Measurements from ENCODE around the gene HM13. TPM values are rescaled to one million over a fixed set of nuclear protein-coding genes. Genes with fewer than 3 reads are reported as not detected.
"Not testable (repeated sequence)": the region's sequence is repeated elsewhere in the genome, so short reads cannot be mapped to it uniquely, and the experiment has no call there.

Gene HM13
- total and polyA plus RNA-seq, 9 donors = 30.2 to 158 (median 97.3) TPM

DNA sequence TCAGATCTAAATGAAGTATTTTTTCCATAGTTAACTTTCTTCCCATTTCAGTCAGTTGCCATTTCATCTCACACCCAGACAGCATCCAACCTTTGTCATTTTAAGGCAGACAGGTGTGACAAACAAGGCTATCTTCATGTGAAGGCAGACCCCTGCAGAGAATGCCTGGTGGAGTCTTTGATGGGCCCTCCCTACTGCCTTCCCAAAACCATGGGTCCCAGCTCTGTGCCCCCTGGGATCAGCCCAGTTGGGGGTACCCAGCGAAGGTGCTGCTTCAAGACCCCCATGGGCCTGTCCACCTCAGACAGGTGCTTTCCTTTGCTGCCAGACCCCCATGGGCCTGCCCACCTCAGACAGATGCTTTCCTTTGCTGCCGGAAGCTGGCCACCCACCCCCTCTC, 62.5 kb downstream of the HM13 start:
- H3K4me1 ChIP-seq (ENCODE audit: insufficient read depth) = peaks cover 1% of the 10 kb centered on the region
- 95% methylated on average over 2 of the region's 2 CpGs for WGBS, 3 donors
- H3K36me3 ChIP-seq = no peaks in the 10 kb centered on the region
- intact Hi-C loops (cut with DNase I) = no loop called here
- H3K27me3 ChIP-seq = no peaks in the 10 kb centered on the region
- no peak overlapping the region for H3K27ac ChIP-seq
- no peaks in the 10 kb centered on the region for H3K9me3 ChIP-seq
- H3K4me3 ChIP-seq = no peak overlapping the region
- TF ChIP-seq EP300 (IDR thresholded peaks at IDR 0.05) = no peak
- no peak for TF ChIP-seq POLR2A (IDR thresholded peaks at IDR 0.05)
- TF ChIP-seq, protein P1, sequence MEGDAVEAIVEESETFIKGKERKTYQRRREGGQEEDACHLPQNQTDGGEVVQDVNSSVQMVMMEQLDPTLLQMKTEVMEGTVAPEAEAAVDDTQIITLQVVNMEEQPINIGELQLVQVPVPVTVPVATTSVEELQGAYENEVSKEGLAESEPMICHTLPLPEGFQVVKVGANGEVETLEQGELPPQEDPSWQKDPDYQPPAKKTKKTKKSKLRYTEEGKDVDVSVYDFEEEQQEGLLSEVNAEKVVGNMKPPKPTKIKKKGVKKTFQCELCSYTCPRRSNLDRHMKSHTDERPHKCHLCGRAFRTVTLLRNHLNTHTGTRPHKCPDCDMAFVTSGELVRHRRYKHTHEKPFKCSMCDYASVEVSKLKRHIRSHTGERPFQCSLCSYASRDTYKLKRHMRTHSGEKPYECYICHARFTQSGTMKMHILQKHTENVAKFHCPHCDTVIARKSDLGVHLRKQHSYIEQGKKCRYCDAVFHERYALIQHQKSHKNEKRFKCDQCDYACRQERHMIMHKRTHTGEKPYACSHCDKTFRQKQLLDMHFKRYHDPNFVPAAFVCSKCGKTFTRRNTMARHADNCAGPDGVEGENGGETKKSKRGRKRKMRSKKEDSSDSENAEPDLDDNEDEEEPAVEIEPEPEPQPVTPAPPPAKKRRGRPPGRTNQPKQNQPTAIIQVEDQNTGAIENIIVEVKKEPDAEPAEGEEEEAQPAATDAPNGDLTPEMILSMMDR (IDR thresholded peaks at IDR 0.05) = no peak
- DNase-seq = no peak

DNA sequence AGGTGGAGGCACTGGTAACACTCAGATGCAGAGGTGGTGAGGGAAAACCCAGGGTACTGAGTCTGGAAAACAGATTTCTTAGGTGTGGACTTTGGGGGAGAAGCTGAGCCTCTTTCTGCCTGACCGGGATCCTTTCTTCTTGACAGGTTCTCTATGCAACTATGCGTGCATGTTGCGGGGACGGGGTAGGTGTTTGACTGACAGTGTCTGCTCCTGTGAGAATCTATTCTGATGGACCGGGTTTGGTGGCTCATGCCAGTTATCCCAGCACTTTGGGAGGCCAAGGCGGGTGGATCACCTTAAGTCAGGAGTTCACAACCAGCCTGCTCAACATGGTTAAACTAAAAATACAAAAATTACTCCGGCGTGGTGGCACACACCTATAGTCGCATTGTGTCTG, 63.0 kb downstream of the HM13 start:
- intact Hi-C loops (cut with DNase I) = no loop called here
- DNase-seq = no peak
- TF ChIP-seq, protein P1 (IDR thresholded peaks at IDR 0.05) = no peak
- TF ChIP-seq EP300 (IDR thresholded peaks at IDR 0.05) (no peak), POLR2A (IDR thresholded peaks at IDR 0.05) (no peak)
- Histone ChIP-seq H3K4me3 (no peak overlapping the region), H3K27ac (no peak overlapping the region), H3K27me3 (no peaks in the 10 kb centered on the region), H3K36me3 (no peaks in the 10 kb centered on the region), H3K9me3 (no peaks in the 10 kb centered on the region), H3K4me1 (ENCODE audit: insufficient read depth) (peaks cover under 1% of the 10 kb centered on the region)
- 81 to 95% (median 91%) methylated on average over 9 of the region's 9 CpGs for WGBS, 3 donors

DNA sequence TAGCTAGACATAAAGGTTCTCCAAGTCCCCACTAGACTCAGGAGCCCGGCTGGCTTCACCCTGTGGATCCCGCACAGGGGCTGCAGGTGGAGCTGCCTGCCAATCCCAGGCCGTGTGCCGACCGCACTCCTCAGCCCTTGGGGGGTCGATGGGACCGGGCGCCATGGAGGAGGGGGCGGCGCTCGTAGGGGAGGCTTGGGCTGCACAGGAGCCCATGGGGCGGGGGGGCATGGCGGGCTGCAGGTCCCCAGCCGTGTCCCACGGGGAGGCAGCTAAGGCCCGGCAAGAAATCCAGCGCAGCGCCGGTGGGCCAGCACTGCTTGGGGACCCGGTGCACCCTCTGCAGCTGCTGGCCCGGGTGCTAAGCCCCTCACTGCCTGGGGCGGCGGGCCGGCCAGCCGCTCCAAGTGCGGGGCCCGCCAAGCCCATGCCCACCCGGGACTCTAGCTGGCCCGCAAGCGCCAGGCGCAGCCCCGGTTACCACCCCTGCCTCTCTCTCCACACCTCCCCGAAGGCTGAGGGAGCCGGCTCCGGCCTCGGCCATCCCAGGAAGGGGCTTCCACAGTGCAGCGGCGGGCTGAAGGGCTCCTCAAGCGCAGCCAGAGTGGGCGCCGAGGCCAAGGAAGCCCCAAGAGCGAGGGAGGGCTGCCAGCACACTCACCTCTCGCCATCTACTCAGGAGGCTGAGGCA, 64.4 kb downstream of the HM13 start:
- H3K4me1 ChIP-seq (ENCODE audit: insufficient read depth) = no peaks in the 10 kb centered on the region
- no peak for DNase-seq
- H3K4me3 ChIP-seq = no peak overlapping the region
- intact Hi-C loops (cut with DNase I) = no loop called here
- 91 to 94% (median 93%) methylated on average over 26 to 43 of the region's 43 CpGs for WGBS, 3 donors
- no peak overlapping the region for H3K27ac ChIP-seq
- H3K9me3 ChIP-seq = no peaks in the 10 kb centered on the region
- TF ChIP-seq EP300 (IDR thresholded peaks at IDR 0.05) (no peak), POLR2A (IDR thresholded peaks at IDR 0.05) (no peak)
- TF ChIP-seq, protein P1 (IDR thresholded peaks at IDR 0.05) = no peak
- no peaks in the 10 kb centered on the region for H3K27me3 ChIP-seq
- no peaks in the 10 kb centered on the region for H3K36me3 ChIP-seq

DNA sequence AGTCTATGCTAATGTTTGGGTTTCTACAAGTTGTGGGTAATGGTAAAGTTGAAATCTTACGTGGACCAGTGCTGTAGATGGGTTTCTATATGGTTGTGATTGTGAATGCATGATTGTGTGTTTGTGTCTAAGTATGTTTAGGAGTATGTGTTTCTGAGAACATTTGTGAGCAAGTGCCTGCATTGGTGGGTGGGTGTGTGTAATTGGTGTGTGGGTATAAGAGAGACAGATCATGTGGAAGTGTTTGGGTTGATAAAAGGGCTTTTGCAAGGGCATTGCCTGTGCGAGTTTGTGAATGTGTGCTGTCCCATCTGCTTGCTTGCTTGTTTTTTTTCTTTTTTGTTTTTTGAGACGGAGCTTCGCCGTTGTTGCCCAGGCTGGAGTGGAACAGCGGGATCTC, 65.0 kb downstream of the HM13 start:
- Histone ChIP-seq H3K4me1 (ENCODE audit: insufficient read depth) (no peaks in the 10 kb centered on the region), H3K9me3 (no peaks in the 10 kb centered on the region), H3K27ac (no peak overlapping the region), H3K4me3 (no peak overlapping the region), H3K36me3 (no peaks in the 10 kb centered on the region), H3K27me3 (no peaks in the 10 kb centered on the region)
- intact Hi-C loops (cut with DNase I) = no loop called here
- no peak for DNase-seq
- WGBS, 3 donors = 85 to 93% (median 91%) methylated on average over 6 of the region's 6 CpGs
- TF ChIP-seq EP300 (IDR thresholded peaks at IDR 0.05) = no peak
- TF ChIP-seq, protein P1 (IDR thresholded peaks at IDR 0.05) = no peak
- no peak for TF ChIP-seq POLR2A (IDR thresholded peaks at IDR 0.05)

DNA sequence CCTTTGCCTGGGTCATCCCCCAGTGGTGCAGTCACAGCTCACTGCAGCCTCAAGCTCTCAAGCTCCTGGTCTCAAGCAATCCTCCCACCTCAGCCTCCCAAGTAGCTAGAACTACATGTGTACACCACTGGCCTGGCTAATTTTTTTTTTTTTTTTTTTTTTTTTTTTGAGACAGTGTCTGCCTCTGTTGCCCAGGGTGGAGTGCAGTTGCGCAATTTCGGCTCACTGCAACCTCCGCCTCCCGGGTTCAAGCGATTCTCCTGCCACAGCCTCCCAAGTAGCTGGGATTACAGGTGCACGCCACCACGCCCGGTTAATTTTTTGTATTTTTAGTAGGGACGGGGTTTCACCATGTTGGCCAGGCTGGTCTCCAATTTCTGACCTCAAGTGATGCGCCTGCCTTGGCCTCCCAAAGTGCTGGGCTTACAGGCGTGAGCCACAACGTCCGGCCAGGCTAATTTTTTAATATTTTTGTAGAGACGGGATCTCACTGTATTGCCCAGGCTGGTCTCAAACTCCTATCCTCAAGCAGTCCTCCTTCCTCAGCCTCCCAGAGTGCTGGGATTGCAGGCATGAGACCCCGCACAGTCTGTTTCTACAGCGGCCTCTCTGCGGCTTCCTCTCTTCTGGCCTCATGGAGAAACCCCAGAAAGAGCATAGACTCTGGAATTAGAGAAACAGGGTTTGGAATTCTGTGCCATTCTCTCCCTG, 65.9 kb downstream of the HM13 start:
- H3K4me1 ChIP-seq (ENCODE audit: insufficient read depth); DNase-seq; H3K27me3 ChIP-seq; H3K9me3 ChIP-seq; intact Hi-C loops (cut with DNase I); H3K36me3 ChIP-seq; H3K4me3 ChIP-seq; H3K27ac ChIP-seq: not testable (repeated sequence)
- 93 to 96% (median 94%) methylated on average over 17 of the region's 17 CpGs for WGBS, 3 donors

Data from ovary (tissue), 9 donors.